DND-41 (cell line): ENCODE measurements around the gene FEZ2.

Source experiments
- CTCF ChIP-seq: IDR thresholded peaks from 2 replicates; pipeline ENCODE4 v1.5.1; 2012; ENCODE audit warnings: borderline replicate concordance, low read length, moderate library complexity, mild to moderate bottlenecking; ENCODE audit not compliant: poor library complexity, severe bottlenecking; ENCODE audit errors: extremely low read depth
- EZH2 ChIP-seq: IDR thresholded peaks from 3 replicates; pipeline ENCODE4 v1.6.1; 2012; ENCODE audit warnings: borderline replicate concordance, low read depth, mild to moderate bottlenecking, moderate library complexity, low read length, inconsistent platforms; ENCODE audit not compliant: severe bottlenecking

DNA sequence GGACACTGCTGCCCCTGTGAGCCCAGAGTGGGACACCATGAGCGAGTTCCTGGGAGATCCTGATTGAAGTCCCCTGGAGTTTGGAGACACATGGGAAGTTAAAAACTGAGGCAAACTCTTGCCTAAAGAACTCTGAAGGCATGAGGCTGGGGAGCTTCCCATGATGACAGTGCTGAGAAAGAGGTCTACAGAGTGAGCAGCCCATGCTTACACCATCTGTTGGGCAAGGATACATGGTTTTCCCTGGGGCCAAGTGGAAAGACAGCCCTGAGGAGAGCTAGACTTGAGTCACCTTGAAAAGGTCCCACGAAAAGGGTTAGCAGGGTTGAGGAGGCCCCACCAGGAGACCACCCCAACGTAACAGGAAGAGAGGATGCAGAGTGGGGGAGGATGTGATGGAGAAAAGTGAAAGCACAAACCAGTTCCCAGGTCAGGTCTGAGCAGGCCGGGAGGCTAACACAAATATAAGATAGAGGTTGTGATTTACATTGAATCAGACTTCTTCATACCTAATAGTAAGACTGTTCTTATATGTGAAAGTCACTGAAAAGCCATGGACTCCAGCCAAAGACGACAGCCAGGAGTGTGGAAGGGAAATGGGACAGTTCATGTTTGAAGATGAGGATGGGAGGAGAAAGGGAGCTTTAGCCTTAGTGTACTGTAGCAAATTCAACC is 13.5 kb upstream of the FEZ2 start:
- TF ChIP-seq CTCF: no peak
- no peak for TF ChIP-seq EZH2
